H7 (cell line): ENCODE measurements around the gene ADCY3. TPM values are rescaled to one million over a fixed set of nuclear protein-coding genes. Genes with fewer than 3 reads are reported as not detected.
A peak's percentile ranks its signal among the peaks of the same experiment; 100 is the strongest.
"Not testable (repeated sequence)": the region's sequence is repeated elsewhere in the genome, so short reads cannot be mapped to it uniquely, and the experiment has no call there.

Source experiments
- DNase-seq: peaks from one replicate; pipeline ENCODE4 v3.0.0; 2012
- H3K27me3 ChIP-seq: 2 replicates; pipeline ENCODE4 v1.6.0; 2011; ENCODE audit warnings: mild to moderate bottlenecking, low read length; ENCODE audit not compliant: control insufficient read depth, insufficient read depth
- H3K36me3 ChIP-seq: replicated peaks from 2 replicates; pipeline ENCODE4 v1.5.1; 2011; ENCODE audit warnings: low read length; ENCODE audit not compliant: control insufficient read depth, insufficient read depth
- H3K4me3 ChIP-seq: 2 replicates; pipeline ENCODE4 v1.5.1; 2011; ENCODE audit warnings: low read depth, mild to moderate bottlenecking, control low read depth, low read length, moderate library complexity; ENCODE audit not compliant: insufficient read depth
- total RNA-seq: library from RNA; depleted of rRNA; stranded (reverse); fragments of >200 nt; shearing (Covaris generic); gene quantifications from 2 replicates; pipeline ENCODE4 v1.2.3, GENCODE V29; 2014

ADCY3 gene
- total RNA-seq, 1 experiment from 2014 or later: 13.1 TPM

GRCh38 chr2:24809316-24810007, 110.6 kb downstream of the ADCY3 start:
- Histone ChIP-seq H3K4me3 (no peak overlapping the region), H3K27me3 (no peaks in the 10 kb centered on the region), H3K36me3 (peaks cover 13% of the 10 kb centered on the region)
- DNase-seq: no peak

GRCh38 chr2:24806661-24807036, 113.4 kb downstream of the ADCY3 start:
- Histone ChIP-seq H3K36me3 (peaks cover 11% of the 10 kb centered on the region), H3K4me3 (no peak overlapping the region), H3K27me3 (no peaks in the 10 kb centered on the region)
- DNase-seq: no peak

GRCh38 chr2:24805811-24806660, 114.0 kb downstream of the ADCY3 start:
- not testable (repeated sequence) for DNase-seq
- H3K36me3 ChIP-seq: peaks cover 11% of the 10 kb centered on the region

GRCh38 chr2:24800487-24800886, 119.5 kb downstream of the ADCY3 start:
- H3K36me3 ChIP-seq, H3K4me3 ChIP-seq, DNase-seq, H3K27me3 ChIP-seq: not testable (repeated sequence)

More at GRCh38 chr2:24805811-24806660, 114.0 kb downstream of the ADCY3 start:
- H3K27me3 ChIP-seq, H3K4me3 ChIP-seq: not testable (repeated sequence)

GRCh38 chr2:24797644-24798043, 122.4 kb downstream of the ADCY3 start:
- no peak for DNase-seq
- Histone ChIP-seq H3K27me3 (no peaks in the 10 kb centered on the region), H3K36me3 (peaks cover 10% of the 10 kb centered on the region), H3K4me3 (no peak overlapping the region)

DNA sequence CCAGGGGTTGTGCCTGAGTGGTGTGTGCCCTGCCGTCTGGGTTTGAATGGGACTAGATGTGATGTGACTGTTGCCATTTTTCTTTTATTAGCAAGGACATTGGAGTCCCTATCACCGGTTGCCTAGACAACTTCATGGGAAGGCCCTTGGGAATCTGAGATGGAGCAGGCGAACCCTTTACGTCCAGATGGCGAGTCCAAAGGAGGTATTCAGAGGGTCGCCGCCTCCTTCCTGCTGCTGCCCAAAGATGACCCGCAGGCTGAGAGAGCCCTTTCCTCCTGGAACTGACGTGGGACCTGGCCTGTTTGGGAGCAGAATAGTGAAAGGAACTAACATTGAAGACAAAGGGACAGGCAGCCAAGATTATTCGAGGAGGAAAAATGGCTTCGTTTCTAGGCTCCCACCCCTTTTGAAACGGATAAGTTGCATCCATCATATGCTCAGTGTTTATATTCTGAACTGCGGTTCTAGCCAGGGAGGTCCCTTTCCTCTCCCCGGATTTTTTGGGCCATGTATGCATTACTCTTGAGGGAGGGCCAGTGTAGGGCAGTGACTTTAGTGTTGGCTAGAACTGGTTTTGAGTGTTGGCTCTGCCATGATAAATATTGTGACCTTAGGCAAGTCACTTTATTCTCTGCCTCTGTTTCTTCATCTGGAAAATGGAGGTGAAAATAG, 126.1 kb downstream of the ADCY3 start:
- H3K4me3 ChIP-seq: peak overlapping the region; percentile 81
- no peak for DNase-seq
- no peaks in the 10 kb centered on the region for H3K27me3 ChIP-seq
- peaks cover 7% of the 10 kb centered on the region for H3K36me3 ChIP-seq

- Histone ChIP-seq H3K4me3 (peak within 1 kb of the TSS; percentile 81), H3K36me3 (peaks cover 7% of the 10 kb centered on the region), H3K27me3 (no peaks in the 10 kb centered on the region)
- peak; percentile 97 for DNase-seq
These were observed 126.9 kb downstream of the ADCY3 start, which contains the start of the genes CENPO and PTRHD1 for GRCh38 chr2:24792874-24793760. Gene CENPO (plus strand): TSS chr2:24793425. CDS start chr2:24793920, 495 bp downstream. Gene PTRHD1 (minus strand): TSS chr2:24793391. CDS start chr2:24793377, 14 bp downstream.

DNA sequence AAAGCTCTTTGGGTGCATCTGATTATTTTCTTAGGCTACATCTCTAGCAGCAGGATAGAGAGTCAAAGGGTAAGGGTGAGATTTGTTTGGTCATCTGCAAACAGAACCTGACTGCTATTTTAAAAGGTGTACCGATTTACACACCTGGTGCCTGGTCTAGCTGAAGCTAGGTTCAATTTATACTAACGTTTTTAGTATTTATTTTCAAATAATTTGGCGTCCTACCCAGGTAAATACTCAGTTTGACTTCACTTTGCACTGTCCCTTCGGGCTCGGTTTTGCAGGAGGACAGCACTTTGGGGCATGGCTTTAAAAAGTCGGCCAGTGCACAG, 127.5 kb downstream of the ADCY3 start:
- Histone ChIP-seq H3K4me3 (peak overlapping the region; percentile 81), H3K36me3 (peaks cover 7% of the 10 kb centered on the region), H3K27me3 (no peaks in the 10 kb centered on the region)
- DNase-seq: no peak

DNA sequence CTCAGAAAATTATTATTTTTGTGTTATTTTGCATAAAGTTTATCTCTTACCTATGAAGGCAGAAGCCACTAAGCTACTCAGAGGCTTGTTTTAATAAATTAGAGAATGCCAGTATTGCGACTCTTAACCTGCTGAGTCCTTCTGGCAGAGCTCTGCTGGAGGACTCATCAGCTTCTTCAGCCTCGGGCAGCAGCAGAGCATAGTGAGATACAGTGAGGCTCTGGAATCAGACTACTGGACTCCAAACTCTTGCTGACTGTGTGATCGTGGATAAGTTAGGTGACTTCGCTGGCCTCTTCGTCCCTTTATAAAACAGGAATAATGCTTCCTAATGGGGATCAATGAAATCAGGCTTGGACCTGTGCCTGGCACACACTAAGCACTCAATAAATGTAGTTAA, 128.6 kb downstream of the ADCY3 start:
- no peak overlapping the region for H3K4me3 ChIP-seq
- peaks cover 5% of the 10 kb centered on the region for H3K36me3 ChIP-seq
- H3K27me3 ChIP-seq: no peaks in the 10 kb centered on the region
- DNase-seq: no peak

- no peak overlapping the region for H3K4me3 ChIP-seq
- no peak for DNase-seq
- no peaks in the 10 kb centered on the region for H3K27me3 ChIP-seq
- peaks cover 2% of the 10 kb centered on the region for H3K36me3 ChIP-seq
These were observed 131.2 kb downstream of the ADCY3 start for GRCh38 chr2:24788816-24789215.

- DNase-seq: no peak
- no peaks in the 10 kb centered on the region for H3K27me3 ChIP-seq
- no peak overlapping the region for H3K4me3 ChIP-seq
- peaks cover 2% of the 10 kb centered on the region for H3K36me3 ChIP-seq
These were observed 132.5 kb downstream of the ADCY3 start for GRCh38 chr2:24787532-24787931.

GRCh38 chr2:24785671-24786321, 134.2 kb downstream of the ADCY3 start:
- H3K4me3 ChIP-seq: no peak overlapping the region
- H3K27me3 ChIP-seq: no peaks in the 10 kb centered on the region

DNA sequence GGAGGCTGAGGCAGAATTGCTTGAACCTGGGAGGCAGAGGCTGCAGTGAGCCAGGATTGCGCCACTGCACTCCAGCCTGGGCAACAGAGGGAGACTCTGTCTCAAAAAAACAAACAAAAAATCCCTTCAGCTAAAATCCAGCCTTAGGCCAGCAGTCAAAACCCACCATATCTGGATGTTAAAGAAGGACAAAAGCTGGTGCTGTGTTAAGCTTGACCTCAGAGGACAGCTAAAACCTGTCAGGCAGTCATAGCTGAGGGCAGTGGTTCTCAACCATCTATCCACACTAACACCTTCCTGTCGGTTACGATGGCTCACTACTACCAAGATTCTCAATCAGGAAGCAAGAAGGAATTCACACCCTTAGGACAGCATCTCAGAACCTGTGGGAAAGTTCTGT, 136.4 kb downstream of the ADCY3 start:
- no peak for DNase-seq
- Histone ChIP-seq H3K36me3 (no peaks in the 10 kb centered on the region), H3K27me3 (no peaks in the 10 kb centered on the region), H3K4me3 (no peak overlapping the region)

More at GRCh38 chr2:24785671-24786321, 134.2 kb downstream of the ADCY3 start:
- peaks cover 2% of the 10 kb centered on the region for H3K36me3 ChIP-seq
- DNase-seq: no peak
